Ovary (tissue), 9 donors: Measurements from ENCODE around the gene SIMC1. TPM values are rescaled to one million over a fixed set of nuclear protein-coding genes. Genes with fewer than 3 reads are reported as not detected.

Experiments
- DNase-seq, 5 donors: peaks; one replicate each; pipeline ENCODE4 v3.0.0-alpha.2; 2019 to 2020
- H3K27ac ChIP-seq, 2 donors: fragments of 200-600 bp; one replicate each; pipeline versions ENCODE4 v1.5.1 to v1.8.0; 2019 to 2022
- H3K27me3 ChIP-seq: fragments of 200-600 bp; one replicate; pipeline ENCODE4 v1.8.0; 2022
- H3K36me3 ChIP-seq: fragments of 200-600 bp; sonication (generic); one replicate; pipeline ENCODE4 v1.5.1; 2019
- H3K4me1 ChIP-seq: one replicate; pipeline ENCODE4 v1.8.1; 2013; ENCODE audit warnings: mild to moderate bottlenecking, moderate library complexity; ENCODE audit not compliant: insufficient read depth
- H3K4me3 ChIP-seq: fragments of 200-600 bp; sonication (generic); one replicate; pipeline ENCODE4 v1.5.1; 2017
- H3K9me3 ChIP-seq, 2 donors: fragments of 200-600 bp in 1 of 2; sonication (generic) in 1 of 2; one replicate each; pipeline versions ENCODE4 v1.5.1 to v1.8.1; 2013 to 2019; ENCODE audit warnings: mild to moderate bottlenecking in 1 of 2, moderate library complexity in 1 of 2
- EP300 ChIP-seq: sonication (generic); formaldehyde crosslinking; IDR thresholded peaks from one replicate; pipeline ENCODE4 v1.6.1; 2017; ENCODE audit warnings: antibody characterized with exemption
- POLR2A ChIP-seq: fragments of 450-650 bp; IDR thresholded peaks from one replicate; pipeline ENCODE4 v1.6.1; 2017; ENCODE audit warnings: antibody characterized with exemption, mild to moderate bottlenecking, moderate library complexity
- WGBS, 3 donors: extraction: QIAGEN DNeasy Blood & Tissue Kit in 1 of 3; methylation state at CpG; one replicate each; pipeline versions ENCODE4 v1.1.5 to v1.1.7; 2013 to 2017; 5-methylcytosine and 5-hydroxymethylcytosine counted together
- intact Hi-C, 4 donors: fragments of 100-400 bp; cut with DNase I; formaldehyde crosslinking; loops; one replicate each; pipeline versions ENCODE4 v1.11.0 to v1.15.1; 2022 to 2023
- polyA plus RNA-seq, 2 donors: library from polyadenylated mRNA; stranded (reverse); fragments of 200-250 nt in 1 of 2; fragments of 350-450 nt in 1 of 2; fragmentation: Illumina TruSeq in 1 of 2; extraction: RNeasy Lipid Tissue Mini Kit (QIAGEN cat#74804) in 1 of 2; gene quantifications; one replicate each; pipeline ENCODE4 v1.2.3, GENCODE V29; 2013 to 2014
- total RNA-seq, 7 donors: library from RNA; depleted of rRNA in 2 of 7; stranded (reverse); fragments of >200 nt in 2 of 7; fragmentation: NEBNext Ultra II Directional in 3 of 7; extraction: Animal tissue kit (Norgen Biotek cat#: 25700) in 3 of 7; gene quantifications; one replicate each; pipeline versions ENCODE4 v1.1.0 to v1.2.4, GENCODE V29; 2016 to 2023
- TF ChIP-seq, protein P1 (sequence below), 3 donors: fragments of 450-650 bp in 2 of 3; fragments of 200-600 bp in 1 of 3; IDR thresholded peaks; one replicate each; pipeline versions ENCODE4 v1.5.1 to v1.8.0; 2016 to 2022; ENCODE audit warnings: antibody characterized with exemption in 3 of 3, mild to moderate bottlenecking in 1 of 3
- donor health status: DM: no; HTN: no; CAD: no; lungs with moderate emphysema.
- donor health status: DM: no; HTN: no; CAD: no.
- donor health status: Bipolar disorder and iron deficiency.
- donor health status: DM: yes; HTN: yes; CAD: no.
- donor health status: DM: no; HTN: no; CAD: no.
- donor health status: DM: yes; HTN: yes; CAD: no.

SIMC1 gene
- total and polyA plus RNA-seq, 9 donors = 39.0 to 114 (median 76.3) TPM

DNA sequence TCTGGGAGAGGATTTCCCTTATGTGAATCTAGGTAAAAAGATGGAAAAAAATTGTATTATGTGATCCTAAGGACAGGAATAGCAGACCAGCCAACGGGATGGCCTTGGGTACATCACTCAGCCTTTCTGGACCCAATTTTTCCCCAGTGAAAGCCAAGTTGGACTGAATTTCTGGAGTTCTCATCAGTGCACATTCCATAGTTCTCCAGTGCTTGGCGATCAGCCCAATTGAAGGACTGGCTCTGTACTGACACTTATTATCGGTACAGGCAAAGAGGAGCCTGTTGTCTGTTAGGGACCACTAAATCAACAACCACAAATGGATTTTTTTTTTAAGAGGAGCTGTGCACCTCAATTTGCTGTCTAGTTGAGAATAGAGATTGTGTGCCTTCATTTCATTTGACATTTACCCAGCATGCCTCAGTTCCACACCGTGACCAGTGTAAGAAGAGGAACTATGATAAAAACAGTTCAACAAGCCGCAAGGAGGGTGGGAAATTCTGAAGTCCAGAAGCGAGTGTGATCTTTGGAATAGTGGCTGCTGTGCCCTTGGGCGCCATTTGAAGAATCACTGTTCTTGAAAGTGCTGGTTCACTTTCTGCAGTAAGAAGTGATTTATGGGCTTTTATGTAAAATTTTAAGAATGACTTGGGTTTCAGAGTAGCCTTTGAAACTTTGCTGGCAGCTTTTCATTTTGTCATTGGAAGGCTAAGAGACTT, 135.0 kb downstream of the SIMC1 start:
- H3K4me1 ChIP-seq = peaks cover 3% of the 10 kb centered on the region
- 43 to 49% (median 47%) methylated on average over 7 of the region's 7 CpGs for WGBS, 3 donors
- no peaks in the 10 kb centered on the region for H3K27me3 ChIP-seq
- H3K9me3 ChIP-seq = no peaks in the 10 kb centered on the region
- H3K4me3 ChIP-seq = no peak overlapping the region
- H3K36me3 ChIP-seq = no peaks in the 10 kb centered on the region
- peak in 4 of 5 donors; percentile 59 to 68 (median 64) for DNase-seq
- intact Hi-C loops = no loop called here
- H3K27ac ChIP-seq = peak overlapping the region in 1 of 2 donors; percentile 2
- TF ChIP-seq, protein P1, sequence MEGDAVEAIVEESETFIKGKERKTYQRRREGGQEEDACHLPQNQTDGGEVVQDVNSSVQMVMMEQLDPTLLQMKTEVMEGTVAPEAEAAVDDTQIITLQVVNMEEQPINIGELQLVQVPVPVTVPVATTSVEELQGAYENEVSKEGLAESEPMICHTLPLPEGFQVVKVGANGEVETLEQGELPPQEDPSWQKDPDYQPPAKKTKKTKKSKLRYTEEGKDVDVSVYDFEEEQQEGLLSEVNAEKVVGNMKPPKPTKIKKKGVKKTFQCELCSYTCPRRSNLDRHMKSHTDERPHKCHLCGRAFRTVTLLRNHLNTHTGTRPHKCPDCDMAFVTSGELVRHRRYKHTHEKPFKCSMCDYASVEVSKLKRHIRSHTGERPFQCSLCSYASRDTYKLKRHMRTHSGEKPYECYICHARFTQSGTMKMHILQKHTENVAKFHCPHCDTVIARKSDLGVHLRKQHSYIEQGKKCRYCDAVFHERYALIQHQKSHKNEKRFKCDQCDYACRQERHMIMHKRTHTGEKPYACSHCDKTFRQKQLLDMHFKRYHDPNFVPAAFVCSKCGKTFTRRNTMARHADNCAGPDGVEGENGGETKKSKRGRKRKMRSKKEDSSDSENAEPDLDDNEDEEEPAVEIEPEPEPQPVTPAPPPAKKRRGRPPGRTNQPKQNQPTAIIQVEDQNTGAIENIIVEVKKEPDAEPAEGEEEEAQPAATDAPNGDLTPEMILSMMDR (IDR thresholded peaks at IDR 0.05) = no peak
- TF ChIP-seq POLR2A (no peak), EP300 (no peak)

DNA sequence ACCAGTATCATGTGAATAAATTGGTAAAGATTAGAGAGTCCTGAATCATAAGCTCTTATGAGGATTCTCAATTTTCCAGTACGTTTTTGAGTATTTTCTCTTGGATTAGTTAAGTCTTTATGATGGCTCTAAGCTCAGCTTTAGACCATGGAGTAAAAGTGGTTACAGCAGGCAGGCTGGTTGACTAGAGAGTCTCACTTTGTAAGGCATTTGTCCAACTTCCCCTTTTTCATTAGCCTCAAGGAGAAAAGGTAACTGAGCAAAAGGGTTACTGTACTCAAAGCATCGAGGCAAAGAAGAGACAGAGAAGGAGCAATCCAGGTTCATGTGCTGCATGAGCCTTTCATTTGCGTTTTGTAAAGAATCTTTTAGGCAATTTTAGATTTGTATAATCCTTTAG, 141.7 kb downstream of the SIMC1 start:
- Histone ChIP-seq H3K27me3 (no peaks in the 10 kb centered on the region), H3K4me3 (no peak overlapping the region), H3K4me1 (no peaks in the 10 kb centered on the region), H3K36me3 (no peaks in the 10 kb centered on the region), H3K27ac (no peak overlapping the region), H3K9me3 (no peaks in the 10 kb centered on the region)
- 87 to 90% (median 88%) methylated on average over 3 of the region's 3 CpGs for WGBS, 3 donors
- intact Hi-C loops = no loop called here
- no peak for DNase-seq
- TF ChIP-seq POLR2A = no peak

- no peaks in the 10 kb centered on the region for H3K4me1 ChIP-seq
- TF ChIP-seq, protein P1 (IDR thresholded peaks at IDR 0.05) = no peak
- TF ChIP-seq POLR2A = no peak
- no peak for TF ChIP-seq EP300
- no peaks in the 10 kb centered on the region for H3K9me3 ChIP-seq
- 69 to 79% (median 71%) methylated on average over 3 of the region's 3 CpGs for WGBS, 3 donors
- H3K27me3 ChIP-seq = no peaks in the 10 kb centered on the region
- H3K27ac ChIP-seq = no peak overlapping the region
- no peak overlapping the region for H3K4me3 ChIP-seq
- intact Hi-C loops = no loop called here
- H3K36me3 ChIP-seq = no peaks in the 10 kb centered on the region
- DNase-seq = no peak
Observed at GRCh38 chr5:176381423-176381822, 143.2 kb downstream of the SIMC1 start.

GRCh38 chr5:176381979-176382378, 143.8 kb downstream of the SIMC1 start:
- peaks cover under 1% of the 10 kb centered on the region for H3K4me1 ChIP-seq
- H3K27ac ChIP-seq = no peak overlapping the region
- H3K27me3 ChIP-seq = no peaks in the 10 kb centered on the region
- H3K36me3 ChIP-seq = no peaks in the 10 kb centered on the region
- 87 to 91% (median 90%) methylated on average over 3 of the region's 3 CpGs for WGBS, 3 donors
- intact Hi-C loops = no loop called here
- no peaks in the 10 kb centered on the region for H3K9me3 ChIP-seq
- no peak overlapping the region for H3K4me3 ChIP-seq
- TF ChIP-seq POLR2A = no peak
- peak in 1 of 5 donors; percentile 6 for DNase-seq

- Histone ChIP-seq H3K9me3 (no peaks in the 10 kb centered on the region), H3K4me3 (no peak overlapping the region), H3K27me3 (no peaks in the 10 kb centered on the region), H3K27ac (no peak overlapping the region), H3K36me3 (no peaks in the 10 kb centered on the region), H3K4me1 (peaks cover 5% of the 10 kb centered on the region)
- 86 to 92% (median 90%) methylated on average over 3 of the region's 3 CpGs for WGBS, 3 donors
- intact Hi-C loops = no loop called here
- DNase-seq = peak in 1 of 5 donors; percentile 6
- TF ChIP-seq POLR2A (no peak), EP300 (no peak)
- TF ChIP-seq, protein P1 (IDR thresholded peaks at IDR 0.05) = no peak
Observed at GRCh38 chr5:176382721-176383120, 144.5 kb downstream of the SIMC1 start.
